Right cardiac atrium (tissue), 5 donors: ENCODE measurements around the gene NCDN. TPM values are rescaled to one million over a fixed set of nuclear protein-coding genes. Genes with fewer than 3 reads are reported as not detected.
"Not testable (repeated sequence)": the region's sequence is repeated elsewhere in the genome, so short reads cannot be mapped to it uniquely, and the experiment has no call there.

Source experiments
- ATAC-seq, 2 donors: fragments of 200-7000 bp; cut with Tn5 transposase; one replicate each; pipeline versions ENCODE4 v1.8.0 to v1.9.1; 2020; ENCODE audit warnings: moderate library complexity in 2 of 2, mild to moderate bottlenecking in 1 of 2
- DNase-seq, 3 donors: peaks; one replicate each; pipeline ENCODE4 v3.0.0-alpha.2; 2020
- H3K27ac ChIP-seq: one replicate; pipeline ENCODE4 v1.5.1; 2013; ENCODE audit warnings: mild to moderate bottlenecking, low read length, control low read depth, moderate library complexity
- H3K27me3 ChIP-seq: one replicate; pipeline ENCODE4 v1.6.1; 2013; ENCODE audit not compliant: control insufficient read depth, insufficient read depth
- H3K4me1 ChIP-seq: one replicate; pipeline ENCODE4 v1.6.1; 2013; ENCODE audit warnings: low read length; ENCODE audit not compliant: control insufficient read depth, insufficient read depth
- H3K4me3 ChIP-seq: one replicate; pipeline ENCODE4 v1.5.1; 2013; ENCODE audit warnings: low read length, control low read depth
- H3K9me3 ChIP-seq: one replicate; pipeline ENCODE4 v1.6.1; 2013; ENCODE audit warnings: low read length; ENCODE audit not compliant: control insufficient read depth
- WGBS: extraction: QIAGEN DNeasy Blood & Tissue Kit; methylation state at CpG from one replicate; pipeline ENCODE4 v1.1.7; 2013; 5-methylcytosine and 5-hydroxymethylcytosine counted together
- intact Hi-C, 4 donors: fragments of 100-400 bp; cut with DNase I; formaldehyde crosslinking; loops; one replicate each; pipeline versions ENCODE4 v1.11.0 to v1.14.0; 2022 to 2023
- polyA plus RNA-seq: library from polyadenylated mRNA; stranded (reverse); fragments of 200-250 nt; gene quantifications from one replicate; pipeline ENCODE4 v1.2.3, GENCODE V29; 2013
- total RNA-seq, 4 donors: library from RNA; stranded (reverse); fragmentation: NEBNext Ultra II Directional; extraction: Animal tissue kit (Norgen Biotek cat#: 25700); gene quantifications; one replicate each; pipeline ENCODE4 v1.2.1, GENCODE V29; 2021
- donor health status: healthy with polysubstance abuse.
- donor health status: DM: no; HTN: yes; CAD: no.
- donor health status: DM: no; HTN: no; CAD: no.
- donor health status: DM: no; HTN: yes; CAD: no; lungs with severe emphysema.
- donor health status: DM: yes; HTN: yes; CAD: no.

The NCDN gene
- total and polyA plus RNA-seq, 5 donors: 21.2 to 41.6 (median 32.3) TPM

DNA sequence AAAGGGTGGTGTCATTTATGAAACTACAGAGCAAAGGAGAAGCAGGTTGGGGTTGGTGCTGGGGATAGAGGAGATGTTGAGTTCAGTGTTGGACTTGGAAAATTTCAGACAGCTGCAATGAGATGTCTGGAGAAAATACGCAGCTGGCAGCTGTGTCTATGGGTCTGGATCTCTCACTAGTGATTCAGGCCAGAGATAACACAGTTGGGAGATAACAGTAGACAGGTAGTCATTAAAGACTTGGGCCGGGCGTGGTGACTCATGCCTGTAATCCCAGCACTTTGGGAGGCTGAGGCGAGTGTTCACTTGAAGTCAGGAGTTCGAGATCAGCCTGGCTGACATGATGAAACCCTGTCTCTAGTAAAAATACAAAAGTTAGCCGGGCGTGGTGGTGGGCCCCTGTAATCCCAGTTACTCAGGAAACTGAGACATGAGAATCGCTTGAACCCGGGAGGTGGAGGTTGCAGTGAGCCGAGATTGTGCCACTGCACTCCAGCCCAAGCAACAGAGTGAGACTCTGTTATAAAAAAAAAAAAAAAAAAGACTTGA lies 13.1 kb downstream of the NCDN start:
- ATAC-seq: no peak
- no peak for DNase-seq
- no peaks in the 10 kb centered on the region for H3K4me1 ChIP-seq
- WGBS: 89% methylated on average over 10 of the region's 10 CpGs
- H3K4me3 ChIP-seq: no peak overlapping the region
- no peaks in the 10 kb centered on the region for H3K9me3 ChIP-seq
- no peaks in the 10 kb centered on the region for H3K27me3 ChIP-seq
- H3K27ac ChIP-seq: no peak overlapping the region
- intact Hi-C loops: loop anchor here in 3 of 4 donors (2.0 to 10.0 kb wide), 4 partner anchors 152 to 204 kb away; no protein-coding TSS in a partner anchor

DNA sequence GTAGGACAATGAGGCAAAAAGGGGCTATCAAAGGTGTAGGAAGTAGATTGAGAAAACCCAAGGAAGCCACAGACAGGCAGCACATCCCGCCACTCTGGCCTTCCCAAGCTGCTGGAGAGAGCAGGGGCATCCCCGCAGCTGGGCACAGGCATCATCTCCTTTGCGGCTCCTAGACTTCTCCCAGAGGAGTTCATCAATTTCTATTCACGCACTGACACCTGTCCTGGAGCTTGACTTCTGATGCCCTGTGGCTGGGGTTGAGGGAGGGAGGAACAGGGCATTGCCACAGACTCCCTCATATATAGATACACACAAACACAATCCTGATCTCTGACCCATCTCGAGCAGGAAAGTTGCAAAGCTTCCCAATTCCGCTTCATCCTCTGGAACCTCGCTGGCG lies 13.7 kb downstream of the NCDN start:
- Histone ChIP-seq H3K27me3 (no peaks in the 10 kb centered on the region), H3K4me1 (no peaks in the 10 kb centered on the region), H3K9me3 (no peaks in the 10 kb centered on the region), H3K4me3 (no peak overlapping the region), H3K27ac (no peak overlapping the region)
- WGBS: 91% methylated on average over 8 of the region's 8 CpGs
- DNase-seq (no peak), ATAC-seq (no peak)
- intact Hi-C loops: loop anchor here in 3 of 4 donors (2.0 to 10.0 kb wide), 4 partner anchors 151 to 204 kb away; no protein-coding TSS in a partner anchor

DNA sequence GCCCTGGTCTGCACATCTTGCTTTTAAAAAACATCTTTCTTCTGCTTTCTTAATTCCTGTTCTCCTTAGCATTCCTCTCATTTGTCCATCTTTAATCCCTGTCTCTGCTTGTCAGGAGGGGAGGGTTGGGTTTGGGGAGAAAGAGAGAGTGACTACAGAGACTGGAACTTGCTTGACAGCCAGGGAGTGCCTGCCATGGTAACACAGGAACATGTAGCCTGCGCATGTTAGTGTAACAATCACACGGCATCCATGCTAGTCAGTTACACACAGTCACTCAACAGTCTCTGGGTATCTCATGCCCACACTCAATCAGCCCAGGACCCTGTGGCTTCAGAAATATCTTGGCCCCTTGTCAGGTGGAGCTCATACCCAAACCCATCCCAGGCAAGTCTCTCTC lies 14.7 kb downstream of the NCDN start:
- intact Hi-C loops: loop anchor here in 2 of 4 donors (5.0 to 10.0 kb wide), 3 partner anchors 150 to 203 kb away; no protein-coding TSS in a partner anchor
- H3K27ac ChIP-seq: no peak overlapping the region
- WGBS: 93% methylated on average over 2 of the region's 2 CpGs
- no peaks in the 10 kb centered on the region for H3K9me3 ChIP-seq
- H3K27me3 ChIP-seq: no peaks in the 10 kb centered on the region
- no peaks in the 10 kb centered on the region for H3K4me1 ChIP-seq
- DNase-seq (no peak), ATAC-seq (no peak)
- no peak overlapping the region for H3K4me3 ChIP-seq

DNA sequence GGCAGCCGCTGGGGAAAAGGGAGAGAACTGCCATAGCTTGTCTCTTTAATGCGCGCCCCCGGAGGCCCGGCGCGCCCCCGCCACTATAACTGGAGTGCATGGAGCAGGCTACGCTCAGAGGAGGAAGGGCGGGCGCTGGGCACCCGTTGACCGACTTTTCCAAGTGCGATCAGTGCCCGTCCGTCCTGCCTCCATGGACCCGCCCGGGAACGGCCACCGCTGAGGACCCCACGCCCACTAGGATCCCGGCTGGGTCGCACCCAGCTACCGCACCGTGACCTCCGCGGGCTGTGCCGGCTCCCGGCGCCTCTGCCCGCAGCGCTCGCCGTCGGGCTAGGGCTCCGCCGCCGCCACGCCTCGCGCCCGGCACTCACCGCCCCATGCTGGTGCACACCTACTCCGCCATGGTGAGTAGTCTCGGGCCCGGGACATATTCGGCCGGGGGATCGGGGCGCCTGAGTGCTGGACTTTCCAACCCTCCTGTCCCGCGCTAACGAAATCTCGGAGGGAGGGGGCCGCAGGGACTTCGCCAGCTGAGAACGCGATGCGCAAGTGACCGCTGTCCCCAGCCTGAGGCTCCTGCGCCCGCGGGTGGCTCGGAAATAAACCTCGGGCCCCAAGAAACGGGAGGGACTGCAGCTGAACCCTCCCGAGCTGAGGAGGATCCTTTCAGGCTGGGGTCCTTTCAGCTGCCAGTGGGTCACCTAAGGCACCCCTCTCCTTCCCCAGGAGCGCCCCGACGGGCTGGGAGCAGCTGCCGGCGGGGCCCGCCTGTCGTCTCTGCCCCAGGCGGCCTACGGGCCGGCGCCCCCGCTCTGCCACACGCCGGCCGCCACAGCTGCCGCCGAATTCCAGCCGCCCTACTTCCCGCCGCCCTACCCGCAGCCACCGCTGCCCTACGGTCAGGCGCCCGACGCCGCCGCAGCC lies 15.9 kb downstream of the NCDN start, which contains the start of gene TFAP2E:
Gene TFAP2E, plus strand, starts transcription at position 117 of the 927 bp plus-strand sequence. Its CDS starts 264 bp downstream, at position 381.
- Histone ChIP-seq H3K27ac (no peak within 1 kb of the TSS), H3K4me1 (peaks cover 4% of the 10 kb centered on the region), H3K4me3 (peak within 1 kb of the TSS; percentile 41), H3K27me3 (no peaks in the 10 kb centered on the region), H3K9me3 (no peaks in the 10 kb centered on the region)
- peak; percentile 52 to 74 (median 70) for DNase-seq
- peak; percentile 43 to 48 for ATAC-seq
- 11% methylated on average over 95 of the region's 95 CpGs for WGBS
- intact Hi-C loops: loop anchor here in 2 of 4 donors (5.0 to 10.0 kb wide), 3 partner anchors 149 to 201 kb away; no protein-coding TSS in a partner anchor

DNA sequence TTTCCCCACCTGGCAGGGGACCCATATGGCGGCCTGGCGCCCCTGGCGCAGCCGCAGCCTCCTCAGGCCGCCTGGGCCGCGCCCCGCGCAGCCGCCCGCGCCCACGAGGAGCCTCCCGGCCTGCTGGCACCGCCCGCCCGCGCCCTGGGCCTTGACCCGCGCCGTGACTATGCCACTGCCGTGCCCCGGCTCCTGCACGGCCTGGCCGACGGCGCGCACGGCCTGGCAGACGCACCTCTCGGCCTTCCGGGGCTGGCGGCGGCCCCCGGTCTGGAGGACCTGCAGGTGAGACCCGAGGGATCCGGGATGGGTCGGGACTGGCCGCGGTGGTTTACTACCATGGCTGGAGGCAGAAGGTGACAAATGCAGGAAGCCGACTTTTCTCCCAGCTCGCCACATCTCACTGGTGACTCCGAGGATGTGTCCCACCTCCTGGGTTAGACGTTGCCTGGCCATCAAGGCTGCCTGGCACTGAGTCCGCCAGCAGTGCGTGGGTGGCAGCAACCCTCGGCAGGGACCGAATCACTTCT lies 16.6 kb downstream of the NCDN start:
- 40% methylated on average over 48 of the region's 48 CpGs for WGBS
- no peak overlapping the region for H3K27ac ChIP-seq
- no peaks in the 10 kb centered on the region for H3K27me3 ChIP-seq
- intact Hi-C loops: loop anchor here in 2 of 4 donors (5.0 to 10.0 kb wide), 3 partner anchors 148 to 201 kb away; no protein-coding TSS in a partner anchor
- no peak overlapping the region for H3K4me3 ChIP-seq
- no peak for DNase-seq
- H3K9me3 ChIP-seq: no peaks in the 10 kb centered on the region
- no peak for ATAC-seq
- peaks cover 4% of the 10 kb centered on the region for H3K4me1 ChIP-seq

DNA sequence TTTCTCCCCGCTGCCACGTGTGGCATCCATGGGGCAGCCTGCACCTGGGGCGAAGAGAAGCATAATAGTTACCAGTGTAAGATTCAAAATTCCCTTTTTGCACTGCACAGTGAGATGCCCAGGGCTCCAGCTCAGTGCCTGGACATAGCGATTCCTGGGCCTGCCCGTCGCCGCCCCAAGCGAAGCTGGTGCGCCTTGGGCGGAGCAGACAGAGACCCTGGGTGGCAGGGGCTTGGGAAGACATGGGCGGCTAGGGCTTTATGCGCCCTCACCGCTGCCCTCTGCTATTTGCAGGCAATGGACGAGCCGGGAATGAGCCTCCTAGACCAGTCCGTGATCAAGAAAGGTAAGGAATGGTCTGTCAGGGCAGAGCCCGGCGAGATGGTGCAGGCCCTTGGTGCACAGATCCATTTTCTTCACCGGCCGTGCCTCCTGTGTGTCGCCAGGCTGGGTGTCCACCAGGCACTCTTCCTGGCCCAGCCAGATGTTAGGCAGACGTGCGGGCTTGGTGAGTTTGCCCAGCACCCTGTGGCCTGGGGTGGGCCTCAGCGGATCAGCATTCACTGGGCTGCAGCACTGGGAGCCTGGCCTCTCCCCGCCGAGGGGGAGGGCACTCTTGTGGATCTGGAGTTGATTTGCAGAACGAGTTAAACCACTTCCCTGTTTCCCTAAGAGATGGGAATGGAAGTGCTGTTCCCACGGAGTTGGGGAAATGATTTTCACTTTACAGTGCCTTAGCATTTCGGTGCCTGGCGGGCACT lies 17.2 kb downstream of the NCDN start:
- DNase-seq (no peak), ATAC-seq (no peak)
- 83% methylated on average over 30 of the region's 30 CpGs for WGBS
- Histone ChIP-seq H3K27me3 (no peaks in the 10 kb centered on the region), H3K4me3 (no peak overlapping the region), H3K27ac (no peak overlapping the region), H3K9me3 (no peaks in the 10 kb centered on the region), H3K4me1 (peaks cover 4% of the 10 kb centered on the region)
- intact Hi-C loops: loop anchor here in 2 of 4 donors (5.0 to 10.0 kb wide), 3 partner anchors 147 to 200 kb away; no protein-coding TSS in a partner anchor

DNA sequence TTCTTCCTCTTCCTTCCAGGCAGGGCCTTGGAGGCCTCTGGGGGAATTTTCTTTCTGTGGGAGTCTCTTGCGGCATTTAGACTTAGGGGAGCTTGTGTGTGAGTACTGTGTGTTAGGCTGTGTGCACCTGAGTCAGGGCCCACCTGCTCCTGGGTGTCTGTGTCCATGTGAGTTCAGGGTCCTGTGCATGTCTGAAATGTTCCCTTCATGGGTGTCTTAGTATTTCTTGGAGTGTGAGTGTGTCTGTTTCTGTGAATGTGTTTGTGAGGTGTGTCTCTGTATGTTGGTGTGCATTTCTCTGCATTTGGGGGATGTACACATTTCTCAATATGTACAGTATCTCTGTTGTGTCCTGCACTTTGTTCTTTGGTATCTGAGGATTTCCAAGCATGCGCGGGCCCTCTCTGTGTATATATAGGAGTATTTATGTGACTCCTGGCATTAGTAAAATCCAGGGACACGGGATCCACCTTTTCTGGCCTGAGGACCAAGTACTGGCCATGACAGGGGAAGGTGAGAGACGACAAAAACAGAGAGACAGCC lies 17.9 kb downstream of the NCDN start:
- 93% methylated on average over 5 of the region's 5 CpGs for WGBS
- Histone ChIP-seq H3K27ac (no peak overlapping the region), H3K4me1 (peaks cover 4% of the 10 kb centered on the region), H3K9me3 (no peaks in the 10 kb centered on the region), H3K4me3 (no peak overlapping the region), H3K27me3 (no peaks in the 10 kb centered on the region)
- no peak for ATAC-seq
- intact Hi-C loops: loop anchor here in 1 of 4 donors (10.0 kb wide), 1 partner anchor 199 kb away; no protein-coding TSS in a partner anchor
- DNase-seq: no peak

DNA sequence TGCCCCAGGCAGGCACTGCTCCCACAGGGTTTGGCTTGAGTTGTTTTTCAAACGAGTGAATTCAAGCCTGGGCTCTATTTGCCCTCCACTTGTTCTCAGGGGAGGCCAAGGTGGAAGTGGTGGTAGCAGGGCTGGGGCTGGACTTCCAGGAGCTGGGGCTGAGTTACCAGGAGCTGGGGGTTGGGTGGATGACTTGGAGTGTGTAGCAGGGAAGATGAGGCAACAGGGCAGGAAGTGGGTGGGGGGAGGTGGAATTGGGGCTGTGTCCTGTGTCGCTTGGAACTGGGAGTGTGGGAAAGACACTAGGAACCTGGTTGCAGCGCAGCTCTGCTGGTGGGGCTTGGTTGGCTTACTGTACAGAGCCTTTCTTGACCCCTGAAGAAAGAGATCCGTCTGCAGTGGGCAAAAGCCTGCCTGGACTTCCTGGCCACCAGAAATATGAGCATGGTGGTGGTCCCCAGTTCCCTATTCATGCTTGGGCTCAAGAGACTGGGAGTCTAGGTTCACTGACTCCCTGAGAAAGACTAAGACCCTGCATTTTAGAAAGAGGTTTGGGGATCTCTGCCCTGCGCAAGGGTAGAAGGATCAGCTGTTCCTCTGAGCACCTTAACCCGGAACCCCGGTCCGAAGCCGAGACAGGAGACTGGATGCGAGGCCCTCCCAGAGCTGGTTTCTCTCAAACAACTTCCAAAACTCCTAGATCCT lies 18.6 kb downstream of the NCDN start:
- Histone ChIP-seq H3K4me3 (no peak overlapping the region), H3K27ac (no peak overlapping the region), H3K27me3 (no peaks in the 10 kb centered on the region), H3K9me3 (no peaks in the 10 kb centered on the region), H3K4me1 (peaks cover 4% of the 10 kb centered on the region)
- no peak for DNase-seq
- intact Hi-C loops: loop anchor here in 1 of 4 donors (10.0 kb wide), 1 partner anchor 199 kb away; no protein-coding TSS in a partner anchor
- WGBS: 55% methylated on average over 10 of the region's 10 CpGs
- ATAC-seq: no peak

DNA sequence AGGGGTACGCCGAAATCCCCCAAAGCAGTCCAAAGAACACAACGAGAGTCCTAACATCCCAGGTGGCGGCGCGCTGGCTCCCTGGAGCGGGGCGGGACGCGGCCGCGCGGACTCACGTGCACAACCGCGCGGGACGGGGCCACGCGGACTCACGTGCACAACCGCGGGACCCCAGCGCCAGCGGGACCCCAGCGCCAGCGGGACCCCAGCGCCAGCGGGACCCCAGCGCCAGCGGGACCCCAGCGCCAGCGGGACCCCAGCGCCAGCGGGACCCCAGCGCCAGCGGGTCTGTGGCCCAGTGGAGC lies 19.1 kb downstream of the NCDN start:
- H3K9me3 ChIP-seq, H3K4me1 ChIP-seq, H3K27ac ChIP-seq, ATAC-seq, H3K27me3 ChIP-seq, DNase-seq: not testable (repeated sequence)
- intact Hi-C loops: loop anchor here in 1 of 4 donors (10.0 kb wide), 1 partner anchor 198 kb away; no protein-coding TSS in a partner anchor
- WGBS: 8% methylated on average over 37 of the region's 37 CpGs
- H3K4me3 ChIP-seq: peak overlapping the region; percentile 55
